Parathyroid adenoma (tissue), 2 donors: ENCODE results near the gene ZRANB2.

Source experiments
- H2AFZ ChIP-seq: fragments of 300-600 bp; sonication (generic); one replicate; pipeline ENCODE4 v1.7.0; 2017; ENCODE audit warnings: antibody characterized with exemption, mild to moderate bottlenecking
- H3K27ac ChIP-seq: fragments of 300-600 bp; sonication (generic); one replicate; pipeline ENCODE4 v1.7.0; 2017
- H3K27me3 ChIP-seq: fragments of 300-600 bp; sonication (generic); one replicate; pipeline ENCODE4 v1.7.0; 2017; ENCODE audit warnings: low read length; ENCODE audit not compliant: control insufficient read depth, insufficient read depth
- H3K36me3 ChIP-seq: fragments of 300-600 bp; sonication (generic); one replicate; pipeline ENCODE4 v1.7.0; 2017; ENCODE audit warnings: low read length; ENCODE audit not compliant: control insufficient read depth, insufficient read depth
- H3K4me1 ChIP-seq: fragments of 300-600 bp; sonication (generic); one replicate; pipeline ENCODE4 v1.7.0; 2017; ENCODE audit warnings: control low read depth
- H3K4me2 ChIP-seq: fragments of 300-600 bp; sonication (generic); one replicate; pipeline ENCODE4 v1.7.0; 2017; ENCODE audit warnings: low read length
- H3K4me3 ChIP-seq: fragments of 300-600 bp; sonication (generic); one replicate; pipeline ENCODE4 v1.7.0; 2017; ENCODE audit warnings: low read depth, low read length
- H3K79me2 ChIP-seq: fragments of 300-600 bp; sonication (generic); one replicate; pipeline ENCODE4 v1.7.0; 2017; ENCODE audit warnings: control low read depth
- H3K9ac ChIP-seq: fragments of 300-600 bp; sonication (generic); one replicate; pipeline ENCODE4 v1.7.0; 2017; ENCODE audit warnings: mild to moderate bottlenecking
- H3K9me3 ChIP-seq: fragments of 300-600 bp; sonication (generic); one replicate; pipeline ENCODE4 v1.7.0; 2017; ENCODE audit warnings: low read length; ENCODE audit not compliant: control insufficient read depth
- CTCF ChIP-seq: fragments of 300-600 bp; sonication (generic); IDR thresholded peaks from one replicate; pipeline ENCODE4 v1.7.0; 2017; ENCODE audit warnings: antibody characterized with exemption, mild to moderate bottlenecking
- donor health status: primary hyperparathyroidism.

Gene ZRANB2

DNA sequence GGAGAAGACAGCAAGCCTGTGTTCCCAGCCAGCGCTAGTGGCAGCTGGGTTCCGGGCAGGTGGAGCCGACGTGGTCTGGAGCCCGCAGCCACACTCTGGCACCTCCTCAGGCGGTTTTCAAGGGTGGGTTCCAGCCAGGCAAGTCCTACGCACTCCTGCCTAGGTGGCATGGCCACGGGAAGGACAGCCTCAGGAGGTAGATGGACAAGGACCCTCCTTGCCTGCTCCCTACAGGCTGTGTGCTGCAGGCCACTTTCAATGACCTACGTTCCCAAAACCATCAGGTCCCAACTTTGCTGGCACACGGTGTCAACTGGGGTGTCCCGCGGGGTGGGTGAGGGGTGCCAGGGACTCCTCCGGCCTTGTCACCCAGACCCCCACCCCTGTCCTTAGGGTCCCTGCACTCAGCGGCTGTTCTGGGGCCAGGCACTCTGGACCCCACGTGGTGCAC is 26.5 kb downstream of the ZRANB2 start:
- Histone ChIP-seq H3K27me3 (no peaks in the 10 kb centered on the region), H3K9me3 (no peaks in the 10 kb centered on the region), H3K9ac (no peak overlapping the region), H2AFZ (no peak overlapping the region), H3K4me2 (no peak overlapping the region), H3K4me3 (no peak overlapping the region), H3K27ac (no peak overlapping the region), H3K79me2 (no peaks in the 10 kb centered on the region), H3K36me3 (no peaks in the 10 kb centered on the region), H3K4me1 (no peaks in the 10 kb centered on the region)
- TF ChIP-seq CTCF, result no peak

DNA sequence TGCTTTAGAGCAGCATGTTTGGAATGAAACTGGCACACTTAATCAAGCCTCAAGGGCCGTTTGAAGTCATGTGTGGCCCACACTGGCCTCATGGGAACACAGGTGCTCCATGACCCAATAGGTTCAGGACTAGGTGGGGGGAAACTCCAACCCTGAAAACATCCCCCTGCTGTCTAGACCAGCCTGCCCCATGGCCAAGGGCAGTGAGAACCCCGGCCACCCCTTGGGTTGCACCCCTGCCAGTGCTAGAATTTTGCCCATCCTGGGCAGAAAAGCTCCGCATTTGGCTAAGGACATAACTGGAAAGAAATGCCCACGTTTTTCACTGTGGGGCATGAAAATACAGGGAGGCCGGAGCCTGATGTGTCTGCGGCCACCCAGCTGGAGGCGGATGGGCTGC is 27.1 kb downstream of the ZRANB2 start:
- Histone ChIP-seq H3K27ac (no peak overlapping the region), H3K4me3 (no peak overlapping the region), H3K79me2 (no peaks in the 10 kb centered on the region), H3K4me2 (no peak overlapping the region), H3K9me3 (no peaks in the 10 kb centered on the region), H2AFZ (no peak overlapping the region), H3K4me1 (no peaks in the 10 kb centered on the region), H3K36me3 (no peaks in the 10 kb centered on the region), H3K27me3 (no peaks in the 10 kb centered on the region), H3K9ac (no peak overlapping the region)
- no peak for TF ChIP-seq CTCF

- Histone ChIP-seq H3K79me2 (no peaks in the 10 kb centered on the region), H3K4me1 (no peaks in the 10 kb centered on the region), H3K36me3 (no peaks in the 10 kb centered on the region), H3K27ac (no peak overlapping the region), H3K4me2 (no peak overlapping the region), H3K9me3 (no peaks in the 10 kb centered on the region), H3K27me3 (no peaks in the 10 kb centered on the region), H3K4me3 (no peak overlapping the region), H3K9ac (no peak overlapping the region), H2AFZ (no peak overlapping the region)
- TF ChIP-seq CTCF, result no peak
Observed at GRCh38 chr1:71053146-71053545, 27.7 kb downstream of the ZRANB2 start.

- Histone ChIP-seq H3K4me1 (no peaks in the 10 kb centered on the region), H3K9me3 (no peaks in the 10 kb centered on the region), H3K9ac (no peak overlapping the region), H3K27ac (no peak overlapping the region), H3K79me2 (no peaks in the 10 kb centered on the region), H3K4me3 (no peak overlapping the region), H3K4me2 (no peak overlapping the region), H3K27me3 (no peaks in the 10 kb centered on the region), H3K36me3 (no peaks in the 10 kb centered on the region), H2AFZ (no peak overlapping the region)
- peak; percentile 79 for TF ChIP-seq CTCF
Observed at GRCh38 chr1:71049951-71050598, 30.8 kb downstream of the ZRANB2 start.
